Right lobe of liver (tissue), 6 donors: ENCODE measurements around the gene SETBP1. TPM values are rescaled to one million over a fixed set of nuclear protein-coding genes. Genes with fewer than 3 reads are reported as not detected.
A peak's percentile ranks its signal among the peaks of the same experiment; 100 is the strongest.

Source experiments
- ATAC-seq, 4 donors: fragments of 200-7000 bp; cut with Tn5 transposase; one replicate each; pipeline ENCODE4 v1.9.1; 2020; ENCODE audit warnings: mild to moderate bottlenecking in 4 of 4, moderate library complexity in 4 of 4
- DNase-seq, 3 donors: peaks; one replicate each; pipeline ENCODE4 v3.0.0-alpha.2; 2020
- H3K27ac ChIP-seq, 3 donors: fragments of 200-600 bp; one replicate each; pipeline ENCODE4 v1.8.0; 2022
- H3K27me3 ChIP-seq, 2 donors: fragments of 200-600 bp; one replicate each; pipeline ENCODE4 v1.8.0; 2022
- H3K36me3 ChIP-seq, 4 donors: fragments of 200-600 bp; sonication (generic) in 1 of 4; one replicate each; pipeline versions ENCODE4 v1.5.1 to v1.8.0; 2017 to 2022; ENCODE audit warnings: control low read depth in 1 of 4
- H3K4me1 ChIP-seq, 4 donors: fragments of 200-600 bp; sonication (generic) in 1 of 4; one replicate each; pipeline versions ENCODE4 v1.5.1 to v1.8.0; 2017 to 2022; ENCODE audit warnings: control low read depth in 1 of 4
- H3K4me3 ChIP-seq, 3 donors: fragments of 200-600 bp; one replicate each; pipeline ENCODE4 v1.8.0; 2022
- H3K9me3 ChIP-seq, 4 donors: fragments of 200-600 bp; sonication (generic) in 1 of 4; one replicate each; pipeline versions ENCODE4 v1.5.1 to v1.8.0; 2017 to 2022; ENCODE audit warnings: control low read depth in 1 of 4
- POLR2A ChIP-seq: fragments of 450-650 bp; IDR thresholded peaks from one replicate; pipeline ENCODE4 v1.6.1; 2017; ENCODE audit warnings: antibody characterized with exemption, mild to moderate bottlenecking
- WGBS: methylation state at CpG from one replicate; pipeline ENCODE4 v1.1.6; 2018; ENCODE audit warnings: low coverage, low lambda C conversion rate; ENCODE audit not compliant: insufficient coverage; ENCODE audit errors: missing lambda C conversion rate; 5-methylcytosine and 5-hydroxymethylcytosine counted together
- intact Hi-C, 2 donors: fragments of 100-400 bp; cut with DNase I; formaldehyde crosslinking; loops; one replicate each; pipeline versions ENCODE4 v1.11.2 to v1.14.1; 2022
- total RNA-seq, 6 experiments: library from RNA; depleted of rRNA in 2 of 6; stranded (reverse); fragments of >200 nt in 2 of 6; fragmentation: NEBNext Ultra II Directional in 3 of 6; extraction: Animal tissue kit (Norgen Biotek cat#: 25700) in 3 of 6; gene quantifications; one replicate each; pipeline versions ENCODE4 v1.1.0 to v1.2.4, GENCODE V29; 2016 to 2023
- TF ChIP-seq, protein P1 (sequence below), 4 donors: fragments of 200-600 bp in 3 of 4; fragments of 450-650 bp in 1 of 4; IDR thresholded peaks; one replicate each; pipeline versions ENCODE4 v1.5.1 to v1.8.0; 2016 to 2022; ENCODE audit warnings: antibody characterized with exemption in 4 of 4, mild to moderate bottlenecking in 2 of 4
- donor health status: DM: no; HTN: yes; CAD: no.
- donor health status: DM: no; HTN: no; CAD: no.
- donor health status: DM: no; HTN: no; CAD: no.
- donor health status: DM: no; HTN: yes; CAD: no.
- donor health status: DM: no; HTN: yes; CAD: no.

Gene SETBP1
- total RNA-seq, 6 experiments from 2014 or later, result 14.3 to 29.1 (median 16.6) TPM

- H3K36me3 ChIP-seq, result no peaks in the 10 kb centered on the region
- no peaks in the 10 kb centered on the region for H3K27me3 ChIP-seq
- no peak overlapping the region for H3K27ac ChIP-seq
- H3K4me3 ChIP-seq, result no peak overlapping the region
- WGBS, result 93% methylated on average over 5 of the region's 5 CpGs
- no peak for ATAC-seq
- DNase-seq, result no peak
- H3K4me1 ChIP-seq, result peaks cover 0 to 19% (median 4%) of the 10 kb centered on the region in 4 donors
- H3K9me3 ChIP-seq, result no peaks in the 10 kb centered on the region
- TF ChIP-seq, protein P1, sequence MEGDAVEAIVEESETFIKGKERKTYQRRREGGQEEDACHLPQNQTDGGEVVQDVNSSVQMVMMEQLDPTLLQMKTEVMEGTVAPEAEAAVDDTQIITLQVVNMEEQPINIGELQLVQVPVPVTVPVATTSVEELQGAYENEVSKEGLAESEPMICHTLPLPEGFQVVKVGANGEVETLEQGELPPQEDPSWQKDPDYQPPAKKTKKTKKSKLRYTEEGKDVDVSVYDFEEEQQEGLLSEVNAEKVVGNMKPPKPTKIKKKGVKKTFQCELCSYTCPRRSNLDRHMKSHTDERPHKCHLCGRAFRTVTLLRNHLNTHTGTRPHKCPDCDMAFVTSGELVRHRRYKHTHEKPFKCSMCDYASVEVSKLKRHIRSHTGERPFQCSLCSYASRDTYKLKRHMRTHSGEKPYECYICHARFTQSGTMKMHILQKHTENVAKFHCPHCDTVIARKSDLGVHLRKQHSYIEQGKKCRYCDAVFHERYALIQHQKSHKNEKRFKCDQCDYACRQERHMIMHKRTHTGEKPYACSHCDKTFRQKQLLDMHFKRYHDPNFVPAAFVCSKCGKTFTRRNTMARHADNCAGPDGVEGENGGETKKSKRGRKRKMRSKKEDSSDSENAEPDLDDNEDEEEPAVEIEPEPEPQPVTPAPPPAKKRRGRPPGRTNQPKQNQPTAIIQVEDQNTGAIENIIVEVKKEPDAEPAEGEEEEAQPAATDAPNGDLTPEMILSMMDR (IDR thresholded peaks at IDR 0.05), result no peak
- no peak for TF ChIP-seq POLR2A
- intact Hi-C loops, result no loop called here
These were observed 177.2 kb downstream of the SETBP1 start for GRCh38 chr18:44857744-44858491.

DNA sequence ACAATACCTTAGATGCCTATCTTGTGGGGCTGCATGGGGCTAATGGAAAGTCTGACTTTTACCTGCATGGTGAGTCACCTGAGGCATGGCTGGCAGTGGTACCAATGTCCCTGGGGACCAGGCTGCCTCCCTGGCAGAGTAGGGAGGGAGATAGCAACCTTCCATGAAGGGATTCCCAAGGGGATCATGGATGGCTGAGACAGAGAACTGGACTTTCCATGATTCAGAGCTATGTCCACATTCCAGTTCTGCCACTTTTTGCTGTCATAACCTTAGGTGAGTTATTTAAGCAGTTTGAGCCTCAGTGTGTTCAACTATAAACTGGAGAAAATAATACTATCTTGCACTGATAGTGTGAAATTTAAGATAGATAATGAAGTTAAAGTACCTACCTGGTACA lies 178.6 kb downstream of the SETBP1 start:
- no peak for DNase-seq
- TF ChIP-seq, protein P1 (IDR thresholded peaks at IDR 0.05), result no peak
- H3K4me3 ChIP-seq, result no peak overlapping the region
- H3K36me3 ChIP-seq, result no peaks in the 10 kb centered on the region
- no peaks in the 10 kb centered on the region for H3K9me3 ChIP-seq
- no peaks in the 10 kb centered on the region for H3K27me3 ChIP-seq
- intact Hi-C loops, result no loop called here
- H3K27ac ChIP-seq, result no peak overlapping the region
- peak in 1 of 4 donors; percentile 45 for ATAC-seq
- H3K4me1 ChIP-seq, result peaks cover 0 to 11% (median 4%) of the 10 kb centered on the region in 4 donors

DNA sequence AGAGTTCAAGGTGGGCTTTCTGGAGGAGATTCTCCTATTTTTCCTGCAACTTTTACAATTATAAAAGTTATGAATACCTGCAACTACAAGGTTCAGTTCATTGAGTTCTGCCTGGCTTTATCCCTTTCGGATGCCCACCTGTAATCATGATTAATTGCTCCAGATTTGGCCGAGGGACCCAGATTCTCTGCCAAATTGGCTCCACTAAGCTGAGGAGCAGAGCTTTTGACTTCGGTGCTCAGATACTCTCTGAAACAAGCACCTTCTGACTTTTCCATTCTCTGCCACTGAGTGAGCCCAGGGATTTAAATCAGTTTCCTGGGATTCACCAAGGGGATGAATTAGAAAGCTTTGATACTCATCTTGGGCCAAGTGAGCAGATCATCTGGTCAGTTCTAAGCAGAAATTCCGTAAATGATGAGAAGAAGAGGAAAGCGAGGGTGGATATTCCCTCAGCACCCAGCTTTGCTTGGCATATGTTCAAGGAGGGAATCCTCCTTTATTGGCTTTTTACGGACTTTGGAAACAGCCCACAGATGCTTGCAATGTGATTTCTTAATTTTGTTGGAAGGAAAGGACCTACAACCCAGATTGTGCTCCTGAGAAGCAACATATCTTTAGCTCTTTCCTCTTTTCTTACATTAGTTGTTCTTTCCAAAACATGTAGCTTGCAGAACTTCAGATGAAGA lies 179.2 kb downstream of the SETBP1 start:
- Histone ChIP-seq H3K27ac (no peak overlapping the region), H3K27me3 (no peaks in the 10 kb centered on the region), H3K36me3 (no peaks in the 10 kb centered on the region), H3K9me3 (no peaks in the 10 kb centered on the region), H3K4me3 (no peak overlapping the region), H3K4me1 (peaks cover 0 to 11% (median 4%) of the 10 kb centered on the region in 4 donors)
- intact Hi-C loops, result no loop called here
- 39% methylated on average over 5 of the region's 6 CpGs for WGBS
- DNase-seq, result no peak
- peak in 2 of 4 donors; percentile 27 to 44 for ATAC-seq
- no peak for TF ChIP-seq POLR2A
- TF ChIP-seq, protein P1 (IDR thresholded peaks at IDR 0.05), result no peak

DNA sequence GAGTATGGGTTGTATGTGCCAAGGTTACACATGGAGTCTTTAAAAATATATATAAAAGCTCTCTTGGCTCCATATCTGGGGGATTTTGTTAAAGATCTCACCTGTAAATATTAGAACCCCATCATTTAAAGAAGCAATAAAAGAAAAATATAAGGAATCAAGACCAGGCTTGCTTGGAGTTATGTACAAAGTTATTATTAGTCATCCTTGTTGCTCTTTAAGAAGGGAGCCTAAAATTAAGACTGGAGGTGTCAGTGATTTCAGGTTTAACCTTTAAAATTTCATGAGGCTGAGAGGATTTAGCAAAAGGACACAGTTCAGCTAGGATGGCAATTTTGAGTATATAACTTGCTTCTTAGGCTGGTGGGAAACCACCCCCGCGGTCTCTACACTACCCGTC lies 181.4 kb downstream of the SETBP1 start:
- H3K36me3 ChIP-seq, result no peaks in the 10 kb centered on the region
- WGBS, result 86% methylated on average over 3 of the region's 3 CpGs
- H3K4me1 ChIP-seq, result peaks cover 0 to 11% (median 2%) of the 10 kb centered on the region in 4 donors
- ATAC-seq, result no peak
- no peak overlapping the region for H3K4me3 ChIP-seq
- H3K9me3 ChIP-seq, result no peaks in the 10 kb centered on the region
- no peak for TF ChIP-seq POLR2A
- TF ChIP-seq, protein P1 (IDR thresholded peaks at IDR 0.05), result no peak
- intact Hi-C loops, result no loop called here
- DNase-seq, result no peak
- no peaks in the 10 kb centered on the region for H3K27me3 ChIP-seq
- no peak overlapping the region for H3K27ac ChIP-seq
